SK-N-SH (cell line): ENCODE results near the gene KMT5C. TPM values are rescaled to one million over a fixed set of nuclear protein-coding genes. Genes with fewer than 3 reads are reported as not detected.
A peak's percentile ranks its signal among the peaks of the same experiment; 100 is the strongest.

Experiments used
- CTCF ChIA-PET: fragments of 300-600, 350-600 bp; formaldehyde crosslinking; extraction: SDS; loops from one replicate; lab custom pipeline; 2021; lab: Yijun Ruan, JAX
- POLR2A ChIA-PET: fragments of 350-600 bp; sonication (Branson Sonifier 250); formaldehyde crosslinking; extraction: SDS; loops from one replicate; lab custom pipeline; 2020; ENCODE audit warnings: antibody characterized with exemption, inconsistent platforms; lab: Yijun Ruan, JAX
- DNase-seq: peaks from one replicate; pipeline ENCODE4 v3.0.0; 2012
- H2AFZ ChIP-seq: fragments of 200-600 bp; sonication (generic); 2 replicates; pipeline ENCODE4 v1.8.1; 2016; ENCODE audit warnings: antibody characterized with exemption, mild to moderate bottlenecking, low read depth
- H3F3A ChIP-seq: fragments of 200-600 bp; sonication (generic); replicated peaks from 2 replicates; pipeline ENCODE3; 2016; ENCODE audit warnings: antibody characterized with exemption, mild to moderate bottlenecking; ENCODE audit not compliant: insufficient read depth
- H3K27ac ChIP-seq, 2 experiments: fragments of 200-500 bp in 1 of 2; fragments of 200-600 bp in 1 of 2; sonication (Bioruptor generic) in 1 of 2; sonication (generic), shearing (Covaris generic) in 1 of 2; 2 replicates each; pipeline versions ENCODE4 v1.5.1 to v1.6.1; 2014 to 2016; ENCODE audit warnings: low read depth in 2 of 2, inconsistent platforms in 1 of 2, low read length in 1 of 2, mild to moderate bottlenecking in 1 of 2, mixed read lengths in 1 of 2
- H3K27me3 ChIP-seq: fragments of 200-600 bp; sonication (generic), shearing (Covaris generic); 2 replicates; pipeline ENCODE4 v1.6.1; 2016; ENCODE audit warnings: mixed run types; ENCODE audit not compliant: insufficient read depth
- H3K36me3 ChIP-seq, 2 experiments: fragments of 200-500 bp in 1 of 2; fragments of 200-600 bp in 1 of 2; sonication (Bioruptor generic) in 1 of 2; sonication (generic) in 1 of 2; replicated peaks in 1 of 2; 2 replicates each; pipeline versions ENCODE3 to v1.5.1; 2014 to 2016; ENCODE audit warnings: low read length in 1 of 2, mild to moderate bottlenecking in 1 of 2; ENCODE audit not compliant: insufficient read depth in 2 of 2, control insufficient read depth in 1 of 2
- H3K4me1 ChIP-seq, 2 experiments: fragments of 200-500 bp in 1 of 2; fragments of 200-600 bp in 1 of 2; sonication (Bioruptor generic) in 1 of 2; sonication (generic), shearing (Covaris generic) in 1 of 2; 2 replicates each; pipeline versions ENCODE4 v1.5.1 to v1.6.1; 2014 to 2016; ENCODE audit warnings: low read depth in 1 of 2, low read length in 1 of 2, mixed run types in 1 of 2; ENCODE audit not compliant: insufficient read depth in 2 of 2, control insufficient read depth in 1 of 2
- H3K4me2 ChIP-seq: fragments of 200-600 bp; sonication (generic), shearing (Covaris generic); 2 replicates; pipeline ENCODE4 v1.6.1; 2017; ENCODE audit warnings: mixed run types
- H3K4me3 ChIP-seq, 2 experiments: fragments of 200-500 bp in 1 of 2; fragments of 200-600 bp in 1 of 2; sonication (Bioruptor generic) in 1 of 2; sonication (generic), shearing (Covaris generic) in 1 of 2; 2 replicates each; pipeline versions ENCODE4 v1.5.1 to v1.8.1; 2014 to 2016; ENCODE audit warnings: low read depth in 2 of 2, inconsistent platforms in 1 of 2, low read length in 1 of 2, mild to moderate bottlenecking in 1 of 2, mixed read lengths in 1 of 2, moderate library complexity in 1 of 2
- H3K79me2 ChIP-seq: fragments of 200-600 bp; sonication (generic); 2 replicates; pipeline ENCODE4 v1.8.1; 2017; ENCODE audit warnings: mild to moderate bottlenecking; ENCODE audit not compliant: insufficient read depth
- H3K9ac ChIP-seq: fragments of 200-600 bp; sonication (generic); 2 replicates; pipeline ENCODE4 v1.6.1; 2017; ENCODE audit warnings: mixed run types
- H3K9me2 ChIP-seq: fragments of 200-600 bp; sonication (generic); 2 replicates; pipeline ENCODE4 v1.6.1; 2017; ENCODE audit warnings: mixed run types
- H3K9me3 ChIP-seq: fragments of 200-600 bp; sonication (generic); 2 replicates; pipeline ENCODE4 v1.6.1; 2017; ENCODE audit warnings: mixed run types, mild to moderate bottlenecking, moderate library complexity
- H4K20me1 ChIP-seq: fragments of 200-600 bp; sonication (generic); 2 replicates; pipeline ENCODE4 v1.6.1; 2017; ENCODE audit warnings: mild to moderate bottlenecking, mixed run types; ENCODE audit not compliant: insufficient read depth
- CHD2 ChIP-seq: fragments of 150-350 bp; IDR thresholded peaks from 2 replicates; pipeline ENCODE4 v1.6.1; 2018; ENCODE audit warnings: low read length; ENCODE audit not compliant: partially characterized antibody
- CTCF ChIP-seq: fragments of 200-600 bp; sonication (generic); IDR thresholded peaks from 2 replicates; pipeline ENCODE4 v1.6.1; 2017; ENCODE audit warnings: antibody characterized with exemption, mild to moderate bottlenecking, moderate library complexity
- GABPA ChIP-seq: IDR thresholded peaks from 2 replicates; pipeline ENCODE4 v1.4.0; 2012; ENCODE audit warnings: low read depth, mild to moderate bottlenecking
- JUND ChIP-seq: IDR thresholded peaks from 2 replicates; pipeline ENCODE4 v1.4.0; 2012
- NFIC ChIP-seq: IDR thresholded peaks from 2 replicates; pipeline ENCODE4 v1.4.0; 2012; ENCODE audit warnings: borderline replicate concordance
- NRF1 ChIP-seq: IDR thresholded peaks from 2 replicates; pipeline ENCODE4 v1.6.1; 2012; ENCODE audit warnings: low read depth, mild to moderate bottlenecking, low read length
- RAD21 ChIP-seq: IDR thresholded peaks from 2 replicates; pipeline ENCODE4 v1.6.1; 2012; ENCODE audit warnings: mild to moderate bottlenecking, low read length
- REST ChIP-seq: IDR thresholded peaks from 2 replicates; pipeline ENCODE4 v1.6.1; 2012; ENCODE audit warnings: mild to moderate bottlenecking, low read depth, low read length, moderate library complexity
- RFX5 ChIP-seq: IDR thresholded peaks from 2 replicates; pipeline ENCODE4 v1.6.1; 2012; ENCODE audit warnings: mild to moderate bottlenecking, improper control_type of control experiment, low read length
- WGBS: methylation state at CpG from one replicate; pipeline ENCODE4 v1.1.6; 2017; ENCODE audit warnings: low lambda C conversion rate; 5-methylcytosine and 5-hydroxymethylcytosine counted together
- polyA plus RNA-seq, 3 experiments: library from polyadenylated mRNA; depleted of rRNA; stranded (reverse); fragments of >200 nt; gene quantifications; 2 replicates each; pipeline ENCODE4 v1.2.3, GENCODE V29; 2012
- TF ChIP-seq, protein P1 (sequence below): fragments of 150-350 bp; IDR thresholded peaks from 2 replicates; pipeline ENCODE4 v1.6.1; 2017; ENCODE audit warnings: antibody characterized with exemption, low read length, low read depth, borderline replicate concordance

The KMT5C gene
- polyA plus RNA-seq, 1 of the 3 experiments (the other 2 are of a cell fraction), result 14.0 TPM

- peaks cover 33 to 46% of the 10 kb centered on the region in 2 experiments for H3K36me3 ChIP-seq
- H3K4me3 ChIP-seq, result no peak overlapping the region
- CTCF ChIA-PET, result interaction anchor here (0.9 to 1.2 kb wide), 2 partner anchors 11 to 113 kb away, joined by 3 to 4 read pairs; no protein-coding TSS in a partner anchor
Observed at GRCh38 chr19:55305491-55305890, 34.2 kb upstream of the KMT5C start.

GRCh38 chr19:55305983-55306562, 33.6 kb upstream of the KMT5C start:
- no peaks in the 10 kb centered on the region for H3K9me3 ChIP-seq
- H3K36me3 ChIP-seq, result peaks cover 33 to 46% of the 10 kb centered on the region in 2 experiments
- no peak for DNase-seq
- WGBS, result 86% methylated on average over 12 of the region's 17 CpGs
- H3K27ac ChIP-seq, result no peak overlapping the region
- H3K9ac ChIP-seq, result no peak overlapping the region
- peaks cover 0 to 8% of the 10 kb centered on the region in 2 experiments; a peak in 1 of 4 replicates for H3K4me1 ChIP-seq
- H4K20me1 ChIP-seq, result no peaks in the 10 kb centered on the region
- H3K4me2 ChIP-seq, result no peak overlapping the region
- H3K79me2 ChIP-seq, result no peaks in the 10 kb centered on the region
- no peaks in the 10 kb centered on the region for H3K9me2 ChIP-seq
- POLR2A ChIA-PET, result no interaction called here
- no peak overlapping the region for H3K4me3 ChIP-seq
- no peak overlapping the region for H2AFZ ChIP-seq
- H3F3A ChIP-seq, result no peaks in the 10 kb centered on the region
- H3K27me3 ChIP-seq, result no peaks in the 10 kb centered on the region
- CTCF ChIA-PET, result interaction anchor here (0.9 to 1.0 kb wide), 2 partner anchors 113 to 165 kb away, joined by 3 read pairs; no protein-coding TSS in a partner anchor
- TF ChIP-seq REST, result no peak
- no peak for TF ChIP-seq RFX5
- no peak for TF ChIP-seq CHD2
- TF ChIP-seq, protein P1, sequence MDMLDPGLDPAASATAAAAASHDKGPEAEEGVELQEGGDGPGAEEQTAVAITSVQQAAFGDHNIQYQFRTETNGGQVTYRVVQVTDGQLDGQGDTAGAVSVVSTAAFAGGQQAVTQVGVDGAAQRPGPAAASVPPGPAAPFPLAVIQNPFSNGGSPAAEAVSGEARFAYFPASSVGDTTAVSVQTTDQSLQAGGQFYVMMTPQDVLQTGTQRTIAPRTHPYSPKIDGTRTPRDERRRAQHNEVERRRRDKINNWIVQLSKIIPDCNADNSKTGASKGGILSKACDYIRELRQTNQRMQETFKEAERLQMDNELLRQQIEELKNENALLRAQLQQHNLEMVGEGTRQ, result no peak
- TF ChIP-seq GABPA, result no peak; the same call in 1 of the 2 replicates
- TF ChIP-seq CTCF, result no peak
- TF ChIP-seq RAD21, result no peak
- TF ChIP-seq NRF1, result no peak
- no peak for TF ChIP-seq NFIC

More at GRCh38 chr19:55305491-55305890, 34.2 kb upstream of the KMT5C start:
- peak; percentile 84 for DNase-seq
- Histone ChIP-seq H3K4me1 (peaks cover 0 to 8% of the 10 kb centered on the region in 2 experiments; a peak in 1 of 4 replicates), H3K9ac (no peak overlapping the region), H3K9me2 (no peaks in the 10 kb centered on the region), H3K79me2 (no peaks in the 10 kb centered on the region), H3K9me3 (no peaks in the 10 kb centered on the region), H3K4me2 (no peak overlapping the region), H4K20me1 (no peaks in the 10 kb centered on the region), H3F3A (no peaks in the 10 kb centered on the region), H3K27ac (no peak overlapping the region), H3K27me3 (no peaks in the 10 kb centered on the region), H2AFZ (no peak overlapping the region)
- POLR2A ChIA-PET, result no interaction called here
- TF ChIP-seq JUND, result no peak
- no peak for TF ChIP-seq REST
- no peak for TF ChIP-seq RAD21
- TF ChIP-seq CHD2, result peak; percentile 42
- peak; percentile 65 for TF ChIP-seq GABPA
- 76% methylated on average over 9 of the region's 9 CpGs for WGBS
